Psoas muscle (tissue), 8 donors: ENCODE results near the gene CDC42SE2. TPM values are rescaled to one million over a fixed set of nuclear protein-coding genes. Genes with fewer than 3 reads are reported as not detected.
"Not testable (repeated sequence)": the region's sequence is repeated elsewhere in the genome, so short reads cannot be mapped to it uniquely, and the experiment has no call there.

Source experiments
- ATAC-seq, 4 donors: fragments of 200-7000 bp; cut with Tn5 transposase; one replicate each; pipeline ENCODE4 v1.9.1; 2020; ENCODE audit warnings: moderate library complexity in 3 of 4, mild to moderate bottlenecking in 2 of 4
- DNase-seq, 2 donors: peaks; one replicate each; pipeline ENCODE4 v3.0.0-alpha.2; 2020
- H3K27ac ChIP-seq: fragments of 200-600 bp; one replicate; pipeline ENCODE4 v1.8.0; 2022
- H3K27me3 ChIP-seq, 3 donors: fragments of 200-600 bp in 1 of 3; one replicate each; pipeline versions ENCODE4 v1.6.1 to v1.8.0; 2013 to 2022; ENCODE audit warnings: low read length in 2 of 3, mild to moderate bottlenecking in 2 of 3, moderate library complexity in 1 of 3; ENCODE audit not compliant: insufficient read depth in 3 of 3
- H3K36me3 ChIP-seq, 2 donors: fragments of 200-600 bp in 1 of 2; one replicate each; pipeline versions ENCODE4 v1.6.1 to v1.8.0; 2013 to 2022; ENCODE audit warnings: low read depth in 1 of 2, mild to moderate bottlenecking in 1 of 2, moderate library complexity in 1 of 2; ENCODE audit not compliant: insufficient read depth in 1 of 2
- H3K4me1 ChIP-seq: fragments of 200-600 bp; one replicate; pipeline ENCODE4 v1.8.0; 2022
- H3K4me3 ChIP-seq: fragments of 200-600 bp; one replicate; pipeline ENCODE4 v1.8.0; 2022; ENCODE audit warnings: mild to moderate bottlenecking
- H3K9me3 ChIP-seq: fragments of 200-600 bp; one replicate; pipeline ENCODE4 v1.8.0; 2022
- CTCF ChIP-seq: fragments of 200-600 bp; IDR thresholded peaks from one replicate; pipeline ENCODE4 v1.8.0; 2022; ENCODE audit warnings: antibody characterized with exemption
- WGBS, 3 donors: extraction: QIAGEN DNeasy Blood & Tissue Kit; methylation state at CpG; one replicate each; pipeline versions ENCODE4 v1.1.6 to v1.1.7; 2013; 5-methylcytosine and 5-hydroxymethylcytosine counted together
- intact Hi-C, 2 donors: fragments of 100-400 bp; cut with DNase I; formaldehyde crosslinking; loops; one replicate each; pipeline versions ENCODE4 v1.11.0 to v1.14.2; 2022
- polyA plus RNA-seq, 3 donors: library from polyadenylated mRNA; stranded (reverse); fragments of 200-250 nt; gene quantifications; one replicate each; pipeline ENCODE4 v1.2.3, GENCODE V29; 2013
- total RNA-seq, 4 donors: library from RNA; stranded (reverse); fragmentation: NEBNext Ultra II Directional in 2 of 4; extraction: Animal tissue kit (Norgen Biotek cat#: 25700) in 2 of 4; gene quantifications; one replicate each; pipeline versions ENCODE4 v1.2.1 to v1.2.4, GENCODE V29; 2021 to 2023
- donor health status: healthy with polysubstance abuse.
- donor health status: DM: no; HTN: no; CAD: no; lungs with moderate emphysema.
- donor health status: Bipolar disorder and iron deficiency.
- donor health status: healthy.
- donor health status: DM: yes; HTN: yes; CAD: no.
- donor health status: DM: no; HTN: no; CAD: no.
- donor health status: DM: no; HTN: no; CAD: no.
- donor health status: DM: yes; HTN: yes; CAD: no.

Gene CDC42SE2
- total and polyA plus RNA-seq, 7 donors = 8.5 to 39.2 (median 10.5) TPM

DNA sequence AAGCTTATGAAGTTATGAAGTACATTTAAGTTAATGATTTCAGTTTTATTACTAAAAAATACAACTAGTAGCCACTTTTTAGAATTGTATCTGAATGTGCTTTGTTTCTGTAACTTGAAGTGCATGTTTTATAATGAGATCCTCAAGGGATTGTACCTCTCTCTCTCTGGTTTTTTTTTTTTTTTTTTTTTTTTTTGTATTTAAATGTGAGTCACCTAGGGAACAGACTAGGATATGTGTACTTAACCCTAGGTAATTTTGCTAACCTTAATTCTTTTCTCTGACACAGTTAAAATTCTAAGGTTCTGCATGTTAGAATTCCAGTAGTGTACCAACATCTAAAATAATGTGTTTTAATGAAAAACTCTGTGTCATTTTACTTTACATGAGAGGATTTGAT is 59.5 kb downstream of the CDC42SE2 start:
- no peak for DNase-seq
- H3K27me3 ChIP-seq = no peaks in the 10 kb centered on the region
- H3K27ac ChIP-seq = no peak overlapping the region
- ATAC-seq = no peak
- peaks cover 16% of the 10 kb centered on the region for H3K4me1 ChIP-seq
- H3K36me3 ChIP-seq = peaks cover 0 to 3% of the 10 kb centered on the region in 2 donors
- no peaks in the 10 kb centered on the region for H3K9me3 ChIP-seq
- no peak overlapping the region for H3K4me3 ChIP-seq
- TF ChIP-seq CTCF = no peak
- intact Hi-C loops = no loop called here

- Histone ChIP-seq H3K4me3 (no peak overlapping the region), H3K27me3 (no peaks in the 10 kb centered on the region), H3K36me3 (no peaks in the 10 kb centered on the region), H3K9me3 (no peaks in the 10 kb centered on the region), H3K27ac (no peak overlapping the region), H3K4me1 (peaks cover 19% of the 10 kb centered on the region)
- no peak for TF ChIP-seq CTCF
- intact Hi-C loops = no loop called here
- ATAC-seq (no peak), DNase-seq (no peak)
- 24 to 42% (median 32%) methylated on average over 1 of the region's 1 CpG for WGBS, 3 donors
Measured at GRCh38 chr5:131324303-131324702, 60.5 kb downstream of the CDC42SE2 start.

GRCh38 chr5:131328536-131329285 is 64.9 kb downstream of the CDC42SE2 start:
- TF ChIP-seq CTCF = no peak
- ATAC-seq (no peak), DNase-seq (no peak)
- Histone ChIP-seq H3K27me3 (no peaks in the 10 kb centered on the region), H3K36me3 (no peaks in the 10 kb centered on the region), H3K27ac (no peak overlapping the region), H3K4me1 (peaks cover 18% of the 10 kb centered on the region), H3K9me3 (no peaks in the 10 kb centered on the region), H3K4me3 (no peak overlapping the region)
- 93 to 95% (median 93%) methylated on average over 3 of the region's 3 CpGs for WGBS, 3 donors
- intact Hi-C loops = no loop called here

- WGBS, 3 donors = 65 to 71% (median 66%) methylated on average over 2 of the region's 2 CpGs
- no peaks in the 10 kb centered on the region for H3K9me3 ChIP-seq
- no peak overlapping the region for H3K4me3 ChIP-seq
- no peak for DNase-seq
- H3K4me1 ChIP-seq = peaks cover 12% of the 10 kb centered on the region
- no peaks in the 10 kb centered on the region for H3K36me3 ChIP-seq
- no peak for ATAC-seq
- TF ChIP-seq CTCF = no peak
- no peak overlapping the region for H3K27ac ChIP-seq
- H3K27me3 ChIP-seq = no peaks in the 10 kb centered on the region
- intact Hi-C loops = no loop called here
Measured at GRCh38 chr5:131329286-131329560, 65.4 kb downstream of the CDC42SE2 start.

GRCh38 chr5:131330031-131330430 is 66.2 kb downstream of the CDC42SE2 start:
- Histone ChIP-seq H3K36me3 (no peaks in the 10 kb centered on the region), H3K9me3 (no peaks in the 10 kb centered on the region), H3K4me3 (no peak overlapping the region), H3K27ac (no peak overlapping the region), H3K27me3 (no peaks in the 10 kb centered on the region), H3K4me1 (peaks cover 4% of the 10 kb centered on the region)
- DNase-seq (no peak), ATAC-seq (no peak)
- no peak for TF ChIP-seq CTCF
- intact Hi-C loops = no loop called here
- 84 to 99% (median 89%) methylated on average over 5 of the region's 5 CpGs for WGBS, 3 donors

- H3K27ac ChIP-seq, H3K9me3 ChIP-seq, H3K27me3 ChIP-seq, H3K4me1 ChIP-seq, ATAC-seq, DNase-seq, H3K4me3 ChIP-seq, H3K36me3 ChIP-seq, intact Hi-C loops: not testable (repeated sequence)
- 92 to 98% (median 97%) methylated on average over 4 of the region's 4 CpGs for WGBS, 3 donors
Measured at GRCh38 chr5:131335756-131336155, 71.9 kb downstream of the CDC42SE2 start.

GRCh38 chr5:131336801-131337200 is 72.9 kb downstream of the CDC42SE2 start:
- H3K9me3 ChIP-seq, H3K4me1 ChIP-seq, H3K27ac ChIP-seq, H3K36me3 ChIP-seq, H3K4me3 ChIP-seq, intact Hi-C loops, ATAC-seq, DNase-seq, H3K27me3 ChIP-seq: not testable (repeated sequence)
- 87 to 99% (median 96%) methylated on average over 11 to 12 of the region's 12 CpGs for WGBS, 3 donors
